HG02798 (cell line): ENCODE measurements around the gene NECAB2.

Experiments
- ATAC-seq: cut with Tn5 transposase; IDR thresholded peaks from one replicate; pipeline ENCODE4 v1.9.1; 2021; ENCODE audit warnings: mild to moderate bottlenecking; ENCODE audit not compliant: unreplicated experiment, poor library complexity

Gene NECAB2

GRCh38 chr16:83967838-83968305 lies at the start of gene NECAB2:
TSS of gene NECAB2 (plus strand) at chr16:83968244. CDS start at chr16:83968649, 405 bp downstream.
- no peak for ATAC-seq

GRCh38 chr16:83920894-83921491 lies 47.1 kb upstream of the NECAB2 start:
- no peak for ATAC-seq

GRCh38 chr16:83923581-83924365 lies 44.3 kb upstream of the NECAB2 start:
- no peak for ATAC-seq

GRCh38 chr16:83924686-83925085 lies 43.4 kb upstream of the NECAB2 start:
- ATAC-seq = no peak

GRCh38 chr16:83925095-83925905 lies 42.7 kb upstream of the NECAB2 start:
- no peak for ATAC-seq

GRCh38 chr16:83925957-83926725 lies 41.9 kb upstream of the NECAB2 start:
- ATAC-seq = no peak

GRCh38 chr16:83926726-83927397 lies 41.2 kb upstream of the NECAB2 start:
- peak; percentile 66 for ATAC-seq

- ATAC-seq = no peak
Measured at GRCh38 chr16:83928341-83929055, 39.5 kb upstream of the NECAB2 start.

GRCh38 chr16:83929811-83930555 lies 38.1 kb upstream of the NECAB2 start:
- no peak for ATAC-seq

- no peak for ATAC-seq
Measured at GRCh38 chr16:83930730-83931500, 37.1 kb upstream of the NECAB2 start.

- no peak for ATAC-seq
Measured at GRCh38 chr16:83931556-83931955, 36.5 kb upstream of the NECAB2 start.

GRCh38 chr16:83932304-83932703 lies 35.7 kb upstream of the NECAB2 start:
- no peak for ATAC-seq

GRCh38 chr16:83932955-83933673 lies 34.9 kb upstream of the NECAB2 start:
- no peak for ATAC-seq

- ATAC-seq = no peak
Measured at GRCh38 chr16:83933885-83934683, 34.0 kb upstream of the NECAB2 start.

GRCh38 chr16:83934684-83934977 lies 33.4 kb upstream of the NECAB2 start:
- no peak for ATAC-seq
